HCT116 (cell line): Measurements from ENCODE around the gene SUPT6H. TPM values are rescaled to one million over a fixed set of nuclear protein-coding genes. Genes with fewer than 3 reads are reported as not detected.

Experiments used
- ATAC-seq: fragments of 200-7000 bp; cut with Tn5 transposase; 2 replicates; pipeline ENCODE4 v1.9.1; 2020; ENCODE audit warnings: mild to moderate bottlenecking, moderate library complexity
- BruUV-seq: library from RNA; stranded (reverse); fragments of 400-500 nt; replicated peaks from 2 replicates; lab custom pipeline; 2021; lab: Mats Ljungman, UMichigan
- CTCF ChIA-PET: fragments of 300-600 bp; sonication (Branson Sonifier 250); formaldehyde crosslinking; loops from one replicate; lab custom pipeline; 2021; ENCODE audit warnings: antibody characterized with exemption; lab: Charles Lee
- POLR2A ChIA-PET: fragments of 300-600, 350-600 bp; sonication (Branson Sonifier 250); formaldehyde crosslinking; loops from one replicate; lab custom pipeline; 2021; ENCODE audit warnings: antibody characterized with exemption; lab: Charles Lee
- RAD21 ChIA-PET, 2 experiments: fragments of 300-600 bp; sonication (Branson Sonifier 250); formaldehyde crosslinking; loops; one replicate each; lab custom pipeline; 2023; ENCODE audit warnings: low total read pairs in 2 of 2; ENCODE audit not compliant: uncharacterized antibody in 2 of 2, unreplicated experiment in 2 of 2, low non-redundant PET in 1 of 2; lab: Charles Lee
- DNase-seq: peaks from one replicate; pipeline ENCODE4 v3.0.0-alpha.2; 2010; ENCODE audit warnings: low read depth, low spot score
- H2AFZ ChIP-seq: fragments of 200-600 bp; shearing (Covaris generic), sonication (generic); 2 replicates; pipeline ENCODE4 v1.6.1; 2017; ENCODE audit warnings: low read depth, mixed run types, mixed read lengths, antibody characterized with exemption, low read length; ENCODE audit not compliant: poor library complexity, severe bottlenecking
- H3K27ac ChIP-seq: 2 replicates; pipeline ENCODE4 v1.5.1; 2012; ENCODE audit warnings: low read depth, low read length
- H3K27me3 ChIP-seq: fragments of 200-600 bp; sonication (generic); 2 replicates; pipeline ENCODE4 v1.6.1; 2016; ENCODE audit warnings: mixed run types, low read length, mixed read lengths; ENCODE audit not compliant: insufficient read depth
- H3K36me3 ChIP-seq, 2 experiments: fragments of 200-500 bp in 1 of 2; fragments of 200-600 bp in 1 of 2; sonication (Bioruptor generic) in 1 of 2; sonication (generic) in 1 of 2; 2 replicates each; pipeline versions ENCODE4 v1.5.1 to v1.6.1; 2014 to 2016; ENCODE audit warnings: low read length in 2 of 2, inconsistent platforms in 1 of 2, mixed read lengths in 1 of 2, mixed run types in 1 of 2; ENCODE audit not compliant: insufficient read depth in 2 of 2, control insufficient read depth in 1 of 2
- H3K4me1 ChIP-seq, 2 experiments: fragments of 200-600 bp in 1 of 2; sonication (generic) in 1 of 2; 2 replicates each; pipeline versions ENCODE4 v1.5.1 to v1.6.1; 2012 to 2017; ENCODE audit warnings: low read length in 2 of 2, inconsistent platforms in 1 of 2, mild to moderate bottlenecking in 1 of 2, mixed read lengths in 1 of 2, mixed run types in 1 of 2, moderate library complexity in 1 of 2; ENCODE audit not compliant: insufficient read depth in 2 of 2, control insufficient read depth in 1 of 2
- H3K4me2 ChIP-seq: fragments of 200-600 bp; sonication (generic); 2 replicates; pipeline ENCODE4 v1.6.1; 2017; ENCODE audit warnings: mixed run types, low read length, mixed read lengths
- H3K4me3 ChIP-seq, 2 experiments: fragments of 200-600 bp in 1 of 2; sonication (generic) in 1 of 2; replicated peaks in 1 of 2; 2 replicates each; pipeline ENCODE4 v1.5.1; 2011 to 2016; ENCODE audit warnings: low read length in 2 of 2, control low read depth in 1 of 2, low read depth in 1 of 2, mild to moderate bottlenecking in 1 of 2, mixed read lengths in 1 of 2, mixed run types in 1 of 2
- H3K79me2 ChIP-seq: fragments of 200-600 bp; sonication (generic); 2 replicates; pipeline ENCODE4 v1.6.1; 2017; ENCODE audit warnings: mild to moderate bottlenecking, mixed run types, low read length, moderate library complexity, mixed read lengths; ENCODE audit not compliant: insufficient read depth
- H3K9ac ChIP-seq: fragments of 200-600 bp; sonication (generic); 2 replicates; pipeline ENCODE4 v1.6.1; 2016; ENCODE audit warnings: low read length, mixed read lengths
- H3K9me2 ChIP-seq: fragments of 200-600 bp; sonication (generic), shearing (Covaris generic); 2 replicates; pipeline ENCODE4 v1.6.1; 2017; ENCODE audit warnings: mixed run types, mild to moderate bottlenecking, moderate library complexity; ENCODE audit not compliant: insufficient read depth
- H3K9me3 ChIP-seq, 2 experiments: fragments of 200-500 bp in 1 of 2; fragments of 200-600 bp in 1 of 2; sonication (Bioruptor generic) in 1 of 2; sonication (generic) in 1 of 2; 2 replicates each; pipeline ENCODE4 v1.6.1; 2014 to 2017; ENCODE audit warnings: low read length in 2 of 2, mixed read lengths in 2 of 2, inconsistent platforms in 1 of 2, low read depth in 1 of 2, mild to moderate bottlenecking in 1 of 2, mixed run types in 1 of 2, moderate library complexity in 1 of 2; ENCODE audit not compliant: control insufficient read depth in 1 of 2, insufficient read depth in 1 of 2
- H4K20me1 ChIP-seq: fragments of 200-600 bp; sonication (generic), shearing (Covaris generic); 2 replicates; pipeline ENCODE4 v1.6.1; 2017; ENCODE audit warnings: mixed run types, mild to moderate bottlenecking, moderate library complexity; ENCODE audit not compliant: insufficient read depth
- CBX3 ChIP-seq: IDR thresholded peaks from 2 replicates; pipeline ENCODE4 v1.6.1; 2012; ENCODE audit warnings: low read depth
- CEBPB ChIP-seq: IDR thresholded peaks from 2 replicates; pipeline ENCODE4 v1.6.1; 2012; ENCODE audit warnings: low read depth
- JUND ChIP-seq: IDR thresholded peaks from 2 replicates; pipeline ENCODE4 v1.6.1; 2012
- POLR2A ChIP-seq: IDR thresholded peaks from 2 replicates; pipeline ENCODE4 v1.7.0; 2011; ENCODE audit warnings: borderline replicate concordance; ENCODE audit not compliant: insufficient read depth, insufficient read length; ENCODE audit errors: extremely low read depth
- POLR2AphosphoS5 ChIP-seq: IDR thresholded peaks from 2 replicates; pipeline ENCODE4 v1.6.1; 2011; ENCODE audit warnings: mild to moderate bottlenecking, low read depth, low read length, moderate library complexity
- RAD21 ChIP-seq: IDR thresholded peaks from 2 replicates; pipeline ENCODE4 v1.6.1; 2012; ENCODE audit warnings: low read depth, mild to moderate bottlenecking
- SP1 ChIP-seq: IDR thresholded peaks from 2 replicates; pipeline ENCODE4 v1.6.1; 2012; ENCODE audit warnings: low read depth
- SRF ChIP-seq: IDR thresholded peaks from 2 replicates; pipeline ENCODE4 v1.6.1; 2012; ENCODE audit warnings: low read depth
- ZFX ChIP-seq: fragments of 450-650 bp; IDR thresholded peaks from 2 replicates; pipeline ENCODE4 v1.6.1; 2017
- ZNF274 ChIP-seq: fragments of 200-500 bp; sonication (Bioruptor generic); IDR thresholded peaks from 2 replicates; pipeline ENCODE4 v1.6.1; 2014; ENCODE audit warnings: mild to moderate bottlenecking, low read depth, low read length, inconsistent platforms
- intact Hi-C: fragments of 100-400 bp; cut with micrococcal nuclease; formaldehyde crosslinking; loops from 2 replicates; pipeline ENCODE4 v1.10.0; 2022
- total RNA-seq: library from RNA; stranded (reverse); gene quantifications from one replicate; pipeline ENCODE4 v1.2.1, GENCODE V29; 2021; ENCODE audit not compliant: unreplicated experiment
- TF ChIP-seq, protein P1 (sequence below): IDR thresholded peaks from 2 replicates; pipeline ENCODE4 v1.6.1; 2012
- TF ChIP-seq, protein P2 (sequence below): IDR thresholded peaks from 2 replicates; pipeline ENCODE4 v1.6.1; 2012; ENCODE audit warnings: low read depth

SUPT6H gene
- total RNA-seq, 1 experiment from 2014 or later: 62.1 TPM

- Histone ChIP-seq H3K9me2 (no peaks in the 10 kb centered on the region), H3K4me2 (no peak overlapping the region), H3K27ac (peak overlapping the region; percentile 98), H3K4me3 (no peak overlapping the region), H3K9ac (no peak overlapping the region), H2AFZ (no peak overlapping the region), H3K9me3 (no peaks in the 10 kb centered on the region), H3K36me3 (peaks cover 32 to 58% of the 10 kb centered on the region in 2 experiments), H3K79me2 (peaks cover 62% of the 10 kb centered on the region), H4K20me1 (peaks cover 32% of the 10 kb centered on the region; the same call in 1 of the 2 replicates), H3K27me3 (no peaks in the 10 kb centered on the region), H3K4me1 (peaks cover 22 to 46% of the 10 kb centered on the region in 2 experiments)
- ATAC-seq (no peak), DNase-seq (no peak)
- no peak for TF ChIP-seq CBX3
- no peak for TF ChIP-seq RAD21
- no peak for TF ChIP-seq ZNF274
- no peak for TF ChIP-seq CEBPB
- TF ChIP-seq POLR2A: no peak
- TF ChIP-seq, protein P1, sequence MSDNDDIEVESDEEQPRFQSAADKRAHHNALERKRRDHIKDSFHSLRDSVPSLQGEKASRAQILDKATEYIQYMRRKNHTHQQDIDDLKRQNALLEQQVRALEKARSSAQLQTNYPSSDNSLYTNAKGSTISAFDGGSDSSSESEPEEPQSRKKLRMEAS: no peak
- TF ChIP-seq JUND: no peak
- TF ChIP-seq SP1: no peak
- TF ChIP-seq ZFX: no peak
- no peak for TF ChIP-seq SRF
- no peak for TF ChIP-seq POLR2AphosphoS5
- TF ChIP-seq, protein P2, sequence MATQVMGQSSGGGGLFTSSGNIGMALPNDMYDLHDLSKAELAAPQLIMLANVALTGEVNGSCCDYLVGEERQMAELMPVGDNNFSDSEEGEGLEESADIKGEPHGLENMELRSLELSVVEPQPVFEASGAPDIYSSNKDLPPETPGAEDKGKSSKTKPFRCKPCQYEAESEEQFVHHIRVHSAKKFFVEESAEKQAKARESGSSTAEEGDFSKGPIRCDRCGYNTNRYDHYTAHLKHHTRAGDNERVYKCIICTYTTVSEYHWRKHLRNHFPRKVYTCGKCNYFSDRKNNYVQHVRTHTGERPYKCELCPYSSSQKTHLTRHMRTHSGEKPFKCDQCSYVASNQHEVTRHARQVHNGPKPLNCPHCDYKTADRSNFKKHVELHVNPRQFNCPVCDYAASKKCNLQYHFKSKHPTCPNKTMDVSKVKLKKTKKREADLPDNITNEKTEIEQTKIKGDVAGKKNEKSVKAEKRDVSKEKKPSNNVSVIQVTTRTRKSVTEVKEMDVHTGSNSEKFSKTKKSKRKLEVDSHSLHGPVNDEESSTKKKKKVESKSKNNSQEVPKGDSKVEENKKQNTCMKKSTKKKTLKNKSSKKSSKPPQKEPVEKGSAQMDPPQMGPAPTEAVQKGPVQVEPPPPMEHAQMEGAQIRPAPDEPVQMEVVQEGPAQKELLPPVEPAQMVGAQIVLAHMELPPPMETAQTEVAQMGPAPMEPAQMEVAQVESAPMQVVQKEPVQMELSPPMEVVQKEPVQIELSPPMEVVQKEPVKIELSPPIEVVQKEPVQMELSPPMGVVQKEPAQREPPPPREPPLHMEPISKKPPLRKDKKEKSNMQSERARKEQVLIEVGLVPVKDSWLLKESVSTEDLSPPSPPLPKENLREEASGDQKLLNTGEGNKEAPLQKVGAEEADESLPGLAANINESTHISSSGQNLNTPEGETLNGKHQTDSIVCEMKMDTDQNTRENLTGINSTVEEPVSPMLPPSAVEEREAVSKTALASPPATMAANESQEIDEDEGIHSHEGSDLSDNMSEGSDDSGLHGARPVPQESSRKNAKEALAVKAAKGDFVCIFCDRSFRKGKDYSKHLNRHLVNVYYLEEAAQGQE: no peak
- ChIA-PET POLR2A (interaction anchor here (1.2 to 11.6 kb wide), 3 partner anchors 20 to 29 kb away, joined by 3 to 149 read pairs (median 5); partner anchors contain the start of genes NEK8, RPL23A and TLCD1), CTCF (interaction anchor here (3.8 to 13.6 kb wide), 2 partner anchors 13 to 22 kb away, joined by 41 to 207 read pairs; partner anchors contain the start of genes NEK8 and TLCD1), RAD21 (interaction anchor here in 1 of 2 experiments (1.9 kb wide), 1 partner anchor 22 kb away, joined by 28 read pairs; the partner anchor contains the start of genes NEK8 and TLCD1)
- intact Hi-C loops: no loop called here
- BruUV-seq: no TSS peak
Measured at GRCh38 chr17:28748852-28749515, 87.0 kb downstream of the SUPT6H start.
